Measurements from ENCODE around the gene LEMD3.

DNA sequence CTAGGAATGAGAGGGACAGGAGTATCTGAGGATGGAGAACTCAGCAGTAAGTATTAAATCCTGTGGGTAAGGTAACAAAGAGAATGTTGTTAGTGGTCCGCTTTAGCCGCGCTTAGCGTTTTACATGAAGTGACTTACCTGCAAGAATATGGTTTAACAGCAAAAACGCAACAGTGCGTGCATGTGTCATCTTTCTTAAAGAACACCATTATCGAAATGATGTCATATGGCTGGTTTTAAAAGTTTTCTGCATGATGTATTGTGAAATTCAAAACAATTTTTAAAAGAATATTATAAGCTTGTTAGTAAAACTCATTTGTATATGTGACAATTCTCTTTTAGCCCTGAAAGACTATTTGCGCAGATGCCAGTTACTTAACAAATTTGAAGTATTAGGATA, 1.7 kb downstream of the LEMD3 start:
- TF ChIP-seq CTCF (IDR thresholded peaks at IDR 0.05) (no peak), POLR2A (IDR thresholded peaks at IDR 0.05) (no peak)

Measured in uterus (tissue), 2 donors.